ENCODE data around the gene JUP. TPM values are rescaled to one million over a fixed set of nuclear protein-coding genes. Genes with fewer than 3 reads are reported as not detected.

Gene JUP
- total RNA-seq, 2 donors from 2014 or later = 67.9 to 85.4 TPM

DNA sequence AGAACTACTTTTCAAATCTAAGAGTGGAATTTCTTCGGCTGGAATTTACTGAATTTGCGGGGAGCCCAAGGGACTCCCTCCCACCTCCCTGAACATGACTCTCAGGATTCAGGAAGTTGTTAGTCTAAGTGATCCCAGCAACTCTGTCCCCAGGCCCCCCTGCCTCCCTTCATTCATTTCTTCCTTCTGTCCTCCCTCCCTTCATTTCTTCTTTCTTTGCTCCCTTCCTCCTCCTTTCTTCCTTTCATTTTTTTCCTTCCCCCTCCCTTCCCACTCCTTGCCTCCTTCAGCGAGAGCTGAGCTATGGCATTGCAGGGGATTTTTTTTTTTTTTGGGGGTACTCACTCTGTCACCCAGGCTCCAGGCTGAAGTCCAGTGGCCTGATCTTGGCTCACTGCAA is 10.9 kb upstream of the JUP start:
- Histone ChIP-seq H3K27ac (no peak overlapping the region), H3K36me3 (replicated peaks in 1 of 2; ENCODE audit: insufficient read depth in 1 of 2, low read depth in 2 of 2) (no peaks in the 10 kb centered on the region), H3K27me3 (no peaks in the 10 kb centered on the region), H3K9me3 (no peaks in the 10 kb centered on the region), H3K4me1 (peaks cover 28% of the 10 kb centered on the region), H3K4me3 (no peak overlapping the region)
- ATAC-seq (no peak), DNase-seq (no peak)
- intact Hi-C loops (cut with DNase I) = no loop called here
- TF ChIP-seq POLR2A (IDR thresholded peaks at IDR 0.05) = no peak
- TF ChIP-seq, protein P1, sequence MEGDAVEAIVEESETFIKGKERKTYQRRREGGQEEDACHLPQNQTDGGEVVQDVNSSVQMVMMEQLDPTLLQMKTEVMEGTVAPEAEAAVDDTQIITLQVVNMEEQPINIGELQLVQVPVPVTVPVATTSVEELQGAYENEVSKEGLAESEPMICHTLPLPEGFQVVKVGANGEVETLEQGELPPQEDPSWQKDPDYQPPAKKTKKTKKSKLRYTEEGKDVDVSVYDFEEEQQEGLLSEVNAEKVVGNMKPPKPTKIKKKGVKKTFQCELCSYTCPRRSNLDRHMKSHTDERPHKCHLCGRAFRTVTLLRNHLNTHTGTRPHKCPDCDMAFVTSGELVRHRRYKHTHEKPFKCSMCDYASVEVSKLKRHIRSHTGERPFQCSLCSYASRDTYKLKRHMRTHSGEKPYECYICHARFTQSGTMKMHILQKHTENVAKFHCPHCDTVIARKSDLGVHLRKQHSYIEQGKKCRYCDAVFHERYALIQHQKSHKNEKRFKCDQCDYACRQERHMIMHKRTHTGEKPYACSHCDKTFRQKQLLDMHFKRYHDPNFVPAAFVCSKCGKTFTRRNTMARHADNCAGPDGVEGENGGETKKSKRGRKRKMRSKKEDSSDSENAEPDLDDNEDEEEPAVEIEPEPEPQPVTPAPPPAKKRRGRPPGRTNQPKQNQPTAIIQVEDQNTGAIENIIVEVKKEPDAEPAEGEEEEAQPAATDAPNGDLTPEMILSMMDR (IDR thresholded peaks at IDR 0.05) = no peak
- WGBS, 2 donors = 77 to 100% methylated on average over 3 of the region's 3 CpGs

GRCh38 chr17:41796121-41796895 is 9.8 kb upstream of the JUP start:
- ATAC-seq (no peak), DNase-seq (no peak)
- Histone ChIP-seq H3K36me3 (replicated peaks in 1 of 2; ENCODE audit: insufficient read depth in 1 of 2, low read depth in 2 of 2) (no peaks in the 10 kb centered on the region), H3K4me1 (peaks cover 27% of the 10 kb centered on the region), H3K4me3 (no peak overlapping the region), H3K9me3 (no peaks in the 10 kb centered on the region), H3K27me3 (no peaks in the 10 kb centered on the region), H3K27ac (no peak overlapping the region)
- intact Hi-C loops (cut with DNase I) = no loop called here
- TF ChIP-seq POLR2A (IDR thresholded peaks at IDR 0.05) = no peak
- TF ChIP-seq, protein P1 (IDR thresholded peaks at IDR 0.05) = no peak
- 83 to 84% methylated on average over 8 to 10 of the region's 10 CpGs for WGBS, 2 donors

- H3K9me3 ChIP-seq = no peaks in the 10 kb centered on the region
- peaks cover 20% of the 10 kb centered on the region for H3K4me1 ChIP-seq
- no peaks in the 10 kb centered on the region for H3K36me3 ChIP-seq (replicated peaks in 1 of 2; ENCODE audit: insufficient read depth in 1 of 2, low read depth in 2 of 2)
- no peak for TF ChIP-seq POLR2A (IDR thresholded peaks at IDR 0.05)
- ATAC-seq (no peak), DNase-seq (no peak)
- H3K27me3 ChIP-seq = no peaks in the 10 kb centered on the region
- intact Hi-C loops (cut with DNase I) = no loop called here
- no peak overlapping the region for H3K4me3 ChIP-seq
- 95 to 97% methylated on average over 5 of the region's 5 CpGs for WGBS, 2 donors
- peak overlapping the region in 3 of 4 donors; percentile 2 to 85 (median 79) for H3K27ac ChIP-seq
Measured at GRCh38 chr17:41794540-41794975, 8.0 kb upstream of the JUP start.

DNA sequence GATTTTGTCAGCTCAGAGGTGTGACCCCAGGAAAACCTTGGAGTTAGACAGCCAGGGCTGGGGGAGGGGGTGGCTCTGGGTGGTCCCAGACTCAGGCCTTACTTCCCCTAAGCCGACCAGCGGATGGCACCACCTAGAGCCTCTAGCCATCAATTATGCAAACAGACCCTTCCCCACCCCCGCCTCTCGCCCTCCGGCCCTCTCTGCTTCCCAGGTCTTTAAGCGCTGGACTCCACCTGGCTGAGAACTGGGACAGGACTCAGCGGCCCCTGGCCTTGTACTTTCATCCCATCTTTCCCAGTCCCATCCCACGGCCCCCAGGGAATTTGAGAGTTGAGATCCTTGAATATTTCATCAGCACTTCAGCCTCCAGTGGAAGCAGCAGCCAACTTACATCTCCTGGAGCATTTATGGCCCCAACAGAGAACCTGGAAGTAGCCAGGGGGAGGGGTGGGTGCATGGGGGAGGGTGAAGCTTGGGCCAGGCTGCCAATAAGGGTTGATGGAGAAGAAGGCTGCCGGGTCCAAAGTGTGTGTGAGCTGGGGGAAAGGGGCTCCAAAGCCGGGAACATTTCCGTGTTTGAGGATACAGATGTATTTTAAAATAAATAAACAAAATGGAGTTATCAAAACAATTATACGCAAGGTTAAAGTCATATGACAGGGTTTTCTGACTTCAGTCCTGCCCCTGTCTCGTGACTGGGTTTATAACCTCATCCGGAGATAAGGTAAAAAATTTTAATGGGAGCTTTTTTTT is 7.5 kb upstream of the JUP start:
- intact Hi-C loops (cut with DNase I) = no loop called here
- H3K4me1 ChIP-seq = peaks cover 20% of the 10 kb centered on the region
- H3K36me3 ChIP-seq (replicated peaks in 1 of 2; ENCODE audit: insufficient read depth in 1 of 2, low read depth in 2 of 2) = no peaks in the 10 kb centered on the region
- H3K9me3 ChIP-seq = no peaks in the 10 kb centered on the region
- peak; percentile 23 for ATAC-seq
- no peaks in the 10 kb centered on the region for H3K27me3 ChIP-seq
- WGBS, 2 donors = 69 to 75% methylated on average over 14 of the region's 14 CpGs
- no peak overlapping the region for H3K4me3 ChIP-seq
- TF ChIP-seq, protein P1 (IDR thresholded peaks at IDR 0.05) = no peak
- TF ChIP-seq POLR2A (IDR thresholded peaks at IDR 0.05) = no peak
- H3K27ac ChIP-seq = peak overlapping the region; percentile 52 to 85 (median 78)
- no peak for DNase-seq

Measured in body of pancreas (tissue), 4 donors.